Middle frontal gyrus (tissue), 1 donor: ENCODE measurements around the gene TOR4A.

Experiments
- DNase-seq: peaks from one replicate; pipeline ENCODE4 v3.0.0-alpha.2; 2015; ENCODE audit warnings: low spot score; ENCODE audit errors: extremely low spot score

The TOR4A gene

GRCh38 chr9:137294091-137294680, 16.7 kb downstream of the TOR4A start:
- DNase-seq, result no peak

DNA sequence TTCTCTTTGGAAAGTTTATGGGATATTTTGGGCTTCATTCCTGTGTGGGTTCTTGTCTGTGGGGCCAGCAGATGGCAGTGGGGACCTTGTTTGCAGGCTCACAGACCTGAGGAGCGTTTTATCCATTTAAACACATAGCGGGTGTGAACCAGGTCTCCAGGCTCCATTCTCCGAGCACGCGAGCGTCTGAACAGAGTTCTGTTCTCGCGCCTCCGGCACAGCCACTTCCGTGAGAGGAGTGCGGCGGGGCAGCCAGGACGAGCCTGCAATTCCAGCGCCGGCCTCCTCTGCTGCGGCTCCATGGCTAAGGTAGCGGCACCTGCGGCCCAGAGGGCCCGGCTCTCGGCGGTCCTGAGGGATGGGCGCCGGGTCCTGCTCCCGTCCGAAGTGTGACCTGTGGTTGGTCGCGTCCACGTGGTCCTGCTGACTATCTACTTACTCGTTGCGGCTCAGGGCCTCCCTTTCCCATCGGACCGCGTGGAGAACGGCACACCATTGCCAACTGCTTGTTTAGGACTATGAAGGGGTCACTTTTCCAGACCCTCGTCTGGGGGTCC, 17.2 kb downstream of the TOR4A start:
- DNase-seq, result no peak

- DNase-seq, result no peak
Observed at GRCh38 chr9:137295238-137295811, 17.8 kb downstream of the TOR4A start.

GRCh38 chr9:137295849-137296669, 18.5 kb downstream of the TOR4A start:
- no peak for DNase-seq

DNA sequence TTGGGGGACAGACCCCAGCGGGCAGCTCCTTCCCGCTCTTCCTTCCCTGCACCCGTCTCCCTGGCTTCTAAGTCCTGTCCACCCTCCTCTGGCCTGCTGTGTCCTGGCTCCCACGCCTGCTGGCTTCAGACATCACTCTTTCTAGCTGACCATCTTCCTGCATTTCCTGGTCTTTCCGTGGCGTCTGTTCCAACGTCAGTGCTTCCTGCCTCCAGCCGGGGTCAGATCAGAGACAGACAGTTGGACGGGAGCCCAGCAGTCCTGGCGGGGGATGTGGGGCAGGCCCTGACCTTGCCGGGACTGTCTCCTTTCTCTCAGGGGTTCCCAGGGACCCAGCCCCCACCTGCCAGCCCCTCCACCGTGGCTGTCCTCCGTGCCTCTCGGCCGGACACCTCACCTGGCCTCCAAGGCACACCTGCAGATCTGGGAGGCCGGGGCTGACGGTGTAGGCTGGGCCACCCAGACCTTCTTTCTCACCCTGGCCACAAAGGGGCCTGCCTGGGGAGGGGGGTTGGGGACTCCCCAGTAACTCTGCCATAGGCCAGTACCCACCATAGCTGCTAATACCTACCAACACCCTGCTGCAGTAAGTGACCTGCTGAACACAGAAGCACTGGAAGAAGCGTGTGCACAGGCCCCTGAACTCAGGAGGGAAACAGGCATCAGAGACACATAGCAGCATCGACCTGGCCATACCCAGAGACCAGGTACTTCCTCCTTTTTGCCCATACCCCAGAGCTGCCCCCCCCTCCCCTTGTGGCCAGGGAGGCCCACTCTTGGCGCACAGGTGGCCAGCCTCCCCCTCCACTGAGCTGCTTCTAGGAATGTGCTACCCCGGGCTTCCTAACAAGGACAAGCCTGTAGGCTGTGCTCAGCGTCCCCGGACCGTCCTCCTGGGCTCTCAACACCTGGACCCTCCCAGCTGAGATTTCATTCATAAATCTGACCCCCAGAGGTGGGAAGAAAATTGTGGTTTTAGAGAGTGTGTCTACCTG, 19.4 kb downstream of the TOR4A start:
- no peak for DNase-seq

GRCh38 chr9:137297966-137298365, 20.4 kb downstream of the TOR4A start:
- no peak for DNase-seq

- DNase-seq, result no peak
Observed at GRCh38 chr9:137298401-137299202, 21.1 kb downstream of the TOR4A start.

DNA sequence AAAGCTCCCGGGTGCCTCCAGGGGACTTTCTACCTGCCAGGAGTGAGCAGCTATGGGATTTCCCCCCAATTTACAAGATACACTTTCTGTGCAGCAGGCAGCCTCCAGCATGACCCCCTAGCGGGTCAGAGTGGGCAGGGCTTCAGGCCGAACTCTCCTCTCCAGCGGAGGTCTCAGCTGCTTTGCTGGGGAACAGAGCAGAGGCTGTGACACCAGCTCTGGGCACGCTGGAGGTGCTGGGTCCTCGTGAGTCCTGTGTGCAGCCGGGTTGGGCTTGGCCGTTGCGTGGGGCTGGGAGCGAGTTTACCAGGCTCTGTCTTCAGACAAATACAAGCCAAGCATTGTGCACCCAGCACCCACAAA, 21.7 kb downstream of the TOR4A start:
- no peak for DNase-seq

GRCh38 chr9:137299938-137300337, 22.4 kb downstream of the TOR4A start:
- no peak for DNase-seq

- no peak for DNase-seq
Observed at GRCh38 chr9:137300567-137301080, 23.1 kb downstream of the TOR4A start.

- DNase-seq, result no peak
Observed at GRCh38 chr9:137301081-137301947, 23.8 kb downstream of the TOR4A start.

GRCh38 chr9:137302118-137302448, 24.6 kb downstream of the TOR4A start, which contains the start of gene NRARP:
NRARP (minus strand) TSS chr9:137302271; CDS start chr9:137301928, 343 bp downstream.
- peak; percentile 75 for DNase-seq

DNA sequence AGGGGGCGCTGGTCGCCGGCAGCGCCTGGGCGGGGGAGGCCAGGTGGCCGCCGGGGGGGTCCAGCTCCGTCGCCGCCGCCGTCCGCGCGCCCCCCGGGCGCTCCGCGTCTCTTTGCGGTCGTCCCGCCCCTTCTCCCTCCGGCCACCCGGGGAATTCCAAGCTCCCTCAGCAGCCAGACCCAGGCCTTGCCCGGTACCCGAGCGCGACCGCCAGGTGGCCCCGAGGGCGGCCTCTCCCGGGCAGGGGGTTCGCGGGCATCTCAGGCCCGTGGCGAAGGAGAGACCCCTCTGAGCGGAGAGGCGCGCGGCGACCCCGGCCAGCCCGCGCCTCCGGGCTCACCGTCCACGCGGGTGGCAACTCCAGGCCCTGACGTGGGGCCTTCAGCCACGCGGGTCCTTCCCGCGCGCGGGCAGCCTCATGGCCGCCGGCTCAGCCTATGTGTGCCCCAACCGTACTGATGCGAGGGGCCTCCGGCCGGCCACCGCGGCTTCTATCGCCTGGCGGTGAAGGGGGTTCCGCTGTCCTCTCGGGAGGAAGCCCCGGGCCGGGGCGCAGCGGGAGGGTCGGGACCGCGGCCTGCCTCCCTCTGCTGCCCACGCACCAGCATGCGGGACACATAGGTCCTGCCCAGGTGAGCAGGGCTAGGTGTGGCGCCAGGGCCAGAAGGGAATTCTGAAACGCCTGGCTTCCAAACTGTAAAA, 25.1 kb downstream of the TOR4A start:
- DNase-seq, result no peak

GRCh38 chr9:137303151-137303892, 25.8 kb downstream of the TOR4A start:
- DNase-seq, result no peak

DNA sequence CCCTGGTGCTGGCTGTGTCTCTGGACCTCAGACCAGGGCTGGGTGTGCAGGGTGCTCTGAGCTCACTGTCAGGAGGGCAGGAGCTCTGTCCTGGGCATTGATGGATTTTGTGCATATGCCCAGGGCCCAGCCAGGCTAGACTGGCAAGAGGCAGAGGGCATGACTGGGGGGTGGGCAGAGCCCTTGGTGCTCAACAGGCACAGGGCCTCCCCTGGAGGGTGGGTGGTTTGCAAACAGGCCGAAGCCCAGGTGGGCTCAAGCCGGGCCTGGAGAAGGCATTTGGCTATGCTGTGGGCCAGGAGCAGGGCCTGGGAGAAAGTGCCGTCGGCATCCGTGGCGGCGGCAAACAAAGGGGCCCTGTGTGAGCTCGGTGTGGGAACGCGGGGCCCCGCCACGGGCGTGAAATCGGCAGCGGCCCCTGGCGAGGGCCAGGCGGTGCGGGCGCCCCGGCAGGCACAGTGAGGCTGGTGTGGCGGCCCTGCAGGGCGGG, 26.4 kb downstream of the TOR4A start:
- DNase-seq, result no peak

- DNase-seq, result no peak
Observed at GRCh38 chr9:137304383-137305059, 27.0 kb downstream of the TOR4A start.
